ENCODE measurements around the gene ALDOA.

Gene ALDOA

GRCh38 chr16:30060346-30060745, 5.2 kb upstream of the ALDOA start:
- no peak overlapping the region for H3K9ac ChIP-seq (ENCODE audit: low read depth in 1 of 2, low read length in 2 of 2)
- no peak overlapping the region for H3K27ac ChIP-seq (ENCODE audit: low read depth, low read length)
- no peaks in the 10 kb centered on the region for H3K36me3 ChIP-seq (ENCODE audit: control insufficient read depth in 1 of 2, insufficient read depth in 2 of 2, low read length in 2 of 2)
- no peaks in the 10 kb centered on the region for H3K27me3 ChIP-seq (ENCODE audit: control insufficient read depth in 1 of 2, insufficient read depth in 2 of 2, low read length in 2 of 2)
- no peak overlapping the region for H3K4me3 ChIP-seq (ENCODE audit: low read depth in 1 of 2, low read length in 2 of 2)
- H3K9me3 ChIP-seq (ENCODE audit: control insufficient read depth in 1 of 2, low read length in 2 of 2) = no peaks in the 10 kb centered on the region
- H3K4me1 ChIP-seq (ENCODE audit: control insufficient read depth in 1 of 2, insufficient read depth in 2 of 2, low read length in 2 of 2) = peaks cover 17 to 21% of the 10 kb centered on the region in 2 donors

GRCh38 chr16:30060836-30061554, 4.6 kb upstream of the ALDOA start:
- no peaks in the 10 kb centered on the region for H3K9me3 ChIP-seq (ENCODE audit: control insufficient read depth in 1 of 2, low read length in 2 of 2)
- no peak overlapping the region for H3K27ac ChIP-seq (ENCODE audit: low read depth, low read length)
- H3K4me3 ChIP-seq (ENCODE audit: low read depth in 1 of 2, low read length in 2 of 2) = no peak overlapping the region
- peaks cover 17 to 21% of the 10 kb centered on the region in 2 donors for H3K4me1 ChIP-seq (ENCODE audit: control insufficient read depth in 1 of 2, insufficient read depth in 2 of 2, low read length in 2 of 2)
- H3K9ac ChIP-seq (ENCODE audit: low read depth in 1 of 2, low read length in 2 of 2) = no peak overlapping the region
- H3K36me3 ChIP-seq (ENCODE audit: control insufficient read depth in 1 of 2, insufficient read depth in 2 of 2, low read length in 2 of 2) = no peaks in the 10 kb centered on the region
- no peaks in the 10 kb centered on the region for H3K27me3 ChIP-seq (ENCODE audit: control insufficient read depth in 1 of 2, insufficient read depth in 2 of 2, low read length in 2 of 2)

GRCh38 chr16:30063278-30063892, 2.2 kb upstream of the ALDOA start:
- H3K9me3 ChIP-seq (ENCODE audit: control insufficient read depth in 1 of 2, low read length in 2 of 2) = no peaks in the 10 kb centered on the region
- peaks cover 6 to 15% of the 10 kb centered on the region in 2 donors for H3K36me3 ChIP-seq (ENCODE audit: control insufficient read depth in 1 of 2, insufficient read depth in 2 of 2, low read length in 2 of 2)
- peaks cover 32 to 35% of the 10 kb centered on the region in 2 donors for H3K4me1 ChIP-seq (ENCODE audit: control insufficient read depth in 1 of 2, insufficient read depth in 2 of 2, low read length in 2 of 2)
- H3K27me3 ChIP-seq (ENCODE audit: control insufficient read depth in 1 of 2, insufficient read depth in 2 of 2, low read length in 2 of 2) = no peaks in the 10 kb centered on the region
- peak overlapping the region; percentile 100 for H3K27ac ChIP-seq (ENCODE audit: low read depth, low read length)
- peak overlapping the region; percentile 76 to 84 for H3K4me3 ChIP-seq (ENCODE audit: low read depth in 1 of 2, low read length in 2 of 2)
- peak overlapping the region; percentile 94 to 100 for H3K9ac ChIP-seq (ENCODE audit: low read depth in 1 of 2, low read length in 2 of 2)

GRCh38 chr16:30063893-30064728, 1.4 kb upstream of the ALDOA start:
- H3K27ac ChIP-seq (ENCODE audit: low read depth, low read length) = peak overlapping the region; percentile 100
- peak overlapping the region; percentile 76 to 84 for H3K4me3 ChIP-seq (ENCODE audit: low read depth in 1 of 2, low read length in 2 of 2)
- peak overlapping the region; percentile 94 to 100 for H3K9ac ChIP-seq (ENCODE audit: low read depth in 1 of 2, low read length in 2 of 2)
- no peaks in the 10 kb centered on the region for H3K9me3 ChIP-seq (ENCODE audit: control insufficient read depth in 1 of 2, low read length in 2 of 2)
- no peaks in the 10 kb centered on the region for H3K27me3 ChIP-seq (ENCODE audit: control insufficient read depth in 1 of 2, insufficient read depth in 2 of 2, low read length in 2 of 2)
- peaks cover 13 to 22% of the 10 kb centered on the region in 2 donors for H3K36me3 ChIP-seq (ENCODE audit: control insufficient read depth in 1 of 2, insufficient read depth in 2 of 2, low read length in 2 of 2)
- H3K4me1 ChIP-seq (ENCODE audit: control insufficient read depth in 1 of 2, insufficient read depth in 2 of 2, low read length in 2 of 2) = peaks cover 36 to 41% of the 10 kb centered on the region in 2 donors

- Histone ChIP-seq H3K4me1 (ENCODE audit: control insufficient read depth in 1 of 2, insufficient read depth in 2 of 2, low read length in 2 of 2) (peaks cover 39 to 47% of the 10 kb centered on the region in 2 donors), H3K9ac (ENCODE audit: low read depth in 1 of 2, low read length in 2 of 2) (peak overlapping the region; percentile 94 to 100)
Measured at GRCh38 chr16:30064729-30065101, 845 bp upstream of the ALDOA start.

GRCh38 chr16:30065943-30066760, 592 bp downstream of the ALDOA start:
- Histone ChIP-seq H3K4me3 (ENCODE audit: low read depth in 1 of 2, low read length in 2 of 2) (peak overlapping the region; percentile 82 to 95), H3K27ac (ENCODE audit: low read depth, low read length) (peak overlapping the region; percentile 100), H3K4me1 (ENCODE audit: control insufficient read depth in 1 of 2, insufficient read depth in 2 of 2, low read length in 2 of 2) (peaks cover 35 to 43% of the 10 kb centered on the region in 2 donors), H3K9ac (ENCODE audit: low read depth in 1 of 2, low read length in 2 of 2) (peak overlapping the region; percentile 99 to 100), H3K36me3 (ENCODE audit: control insufficient read depth in 1 of 2, insufficient read depth in 2 of 2, low read length in 2 of 2) (peaks cover 28 to 42% of the 10 kb centered on the region in 2 donors), H3K27me3 (ENCODE audit: control insufficient read depth in 1 of 2, insufficient read depth in 2 of 2, low read length in 2 of 2) (no peaks in the 10 kb centered on the region), H3K9me3 (ENCODE audit: control insufficient read depth in 1 of 2, low read length in 2 of 2) (no peaks in the 10 kb centered on the region)

More at GRCh38 chr16:30064729-30065101, 845 bp upstream of the ALDOA start:
- Histone ChIP-seq H3K27ac (ENCODE audit: low read depth, low read length) (peak overlapping the region; percentile 100), H3K4me3 (ENCODE audit: low read depth in 1 of 2, low read length in 2 of 2) (peak overlapping the region; percentile 76 to 84), H3K9me3 (ENCODE audit: control insufficient read depth in 1 of 2, low read length in 2 of 2) (no peaks in the 10 kb centered on the region), H3K36me3 (ENCODE audit: control insufficient read depth in 1 of 2, insufficient read depth in 2 of 2, low read length in 2 of 2) (peaks cover 19 to 28% of the 10 kb centered on the region in 2 donors), H3K27me3 (ENCODE audit: control insufficient read depth in 1 of 2, insufficient read depth in 2 of 2, low read length in 2 of 2) (no peaks in the 10 kb centered on the region)

GRCh38 chr16:30066761-30067583, 1.4 kb downstream of the ALDOA start:
- Histone ChIP-seq H3K4me1 (ENCODE audit: control insufficient read depth in 1 of 2, insufficient read depth in 2 of 2, low read length in 2 of 2) (peaks cover 35 to 43% of the 10 kb centered on the region in 2 donors), H3K9me3 (ENCODE audit: control insufficient read depth in 1 of 2, low read length in 2 of 2) (no peaks in the 10 kb centered on the region), H3K36me3 (ENCODE audit: control insufficient read depth in 1 of 2, insufficient read depth in 2 of 2, low read length in 2 of 2) (peaks cover 33 to 50% of the 10 kb centered on the region in 2 donors), H3K9ac (ENCODE audit: low read depth in 1 of 2, low read length in 2 of 2) (peak overlapping the region; percentile 99 to 100), H3K4me3 (ENCODE audit: low read depth in 1 of 2, low read length in 2 of 2) (peak overlapping the region; percentile 82 to 95), H3K27me3 (ENCODE audit: control insufficient read depth in 1 of 2, insufficient read depth in 2 of 2, low read length in 2 of 2) (no peaks in the 10 kb centered on the region), H3K27ac (ENCODE audit: low read depth, low read length) (peak overlapping the region; percentile 100)

GRCh38 chr16:30067584-30067916, 2.0 kb downstream of the ALDOA start:
- no peaks in the 10 kb centered on the region for H3K9me3 ChIP-seq (ENCODE audit: control insufficient read depth in 1 of 2, low read length in 2 of 2)
- peaks cover 33 to 55% of the 10 kb centered on the region in 2 donors for H3K36me3 ChIP-seq (ENCODE audit: control insufficient read depth in 1 of 2, insufficient read depth in 2 of 2, low read length in 2 of 2)
- peak overlapping the region; percentile 82 to 95 for H3K4me3 ChIP-seq (ENCODE audit: low read depth in 1 of 2, low read length in 2 of 2)
- no peak overlapping the region for H3K27ac ChIP-seq (ENCODE audit: low read depth, low read length)
- H3K9ac ChIP-seq (ENCODE audit: low read depth in 1 of 2, low read length in 2 of 2) = peak overlapping the region; percentile 99 to 100
- H3K4me1 ChIP-seq (ENCODE audit: control insufficient read depth in 1 of 2, insufficient read depth in 2 of 2, low read length in 2 of 2) = peaks cover 35 to 43% of the 10 kb centered on the region in 2 donors
- H3K27me3 ChIP-seq (ENCODE audit: control insufficient read depth in 1 of 2, insufficient read depth in 2 of 2, low read length in 2 of 2) = no peaks in the 10 kb centered on the region

- Histone ChIP-seq H3K27me3 (ENCODE audit: control insufficient read depth in 1 of 2, insufficient read depth in 2 of 2, low read length in 2 of 2) (no peaks in the 10 kb centered on the region), H3K4me3 (ENCODE audit: low read depth in 1 of 2, low read length in 2 of 2) (no peak overlapping the region), H3K4me1 (ENCODE audit: control insufficient read depth in 1 of 2, insufficient read depth in 2 of 2, low read length in 2 of 2) (peaks cover 34 to 40% of the 10 kb centered on the region in 2 donors), H3K9me3 (ENCODE audit: control insufficient read depth in 1 of 2, low read length in 2 of 2) (no peaks in the 10 kb centered on the region), H3K36me3 (ENCODE audit: control insufficient read depth in 1 of 2, insufficient read depth in 2 of 2, low read length in 2 of 2) (peaks cover 33 to 55% of the 10 kb centered on the region in 2 donors), H3K9ac (ENCODE audit: low read depth in 1 of 2, low read length in 2 of 2) (no peak overlapping the region), H3K27ac (ENCODE audit: low read depth, low read length) (no peak overlapping the region)
Measured at GRCh38 chr16:30068333-30068732, 2.8 kb downstream of the ALDOA start.
